Measurements from ENCODE around the gene GSG1L.

DNA sequence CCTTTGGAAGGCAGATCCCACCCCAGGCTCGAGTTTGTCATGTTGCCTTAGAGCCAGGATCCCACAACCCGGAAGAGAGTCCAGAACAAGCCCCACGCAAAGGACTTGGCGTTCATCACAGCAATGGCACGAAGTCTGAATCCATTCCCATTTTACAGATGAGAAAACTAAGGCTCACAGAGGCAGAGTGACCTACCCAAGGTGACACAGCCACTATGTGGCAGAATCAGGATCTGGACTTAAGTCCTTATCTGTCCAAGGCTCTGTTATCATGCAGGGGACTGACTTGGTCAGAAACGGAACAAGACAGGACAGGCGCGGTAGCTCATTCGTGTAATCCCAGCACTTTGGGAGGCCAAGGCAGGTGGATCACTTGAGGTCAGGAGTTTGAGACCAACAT is 86.5 kb downstream of the GSG1L start:
- no peak for TF ChIP-seq POLR2A (IDR thresholded peaks at IDR 0.05; ENCODE audit: low read length)
- TF ChIP-seq GATA1 (IDR thresholded peaks at IDR 0.05; ENCODE audit: low read depth, low read length) = no peak

Measured in erythroblast (primary cell).